Measurements from ENCODE around the gene CD300LG. TPM values are rescaled to one million over a fixed set of nuclear protein-coding genes. Genes with fewer than 3 reads are reported as not detected.

Gene CD300LG
- total and polyA plus RNA-seq, 7 donors, result 5.4 to 21.7 (median 10.9) TPM

- DNase-seq, result no peak
- H3K27me3 ChIP-seq (ENCODE audit: insufficient read depth in 3 of 3, low read length in 2 of 3), result no peaks in the 10 kb centered on the region
- TF ChIP-seq, protein P1, sequence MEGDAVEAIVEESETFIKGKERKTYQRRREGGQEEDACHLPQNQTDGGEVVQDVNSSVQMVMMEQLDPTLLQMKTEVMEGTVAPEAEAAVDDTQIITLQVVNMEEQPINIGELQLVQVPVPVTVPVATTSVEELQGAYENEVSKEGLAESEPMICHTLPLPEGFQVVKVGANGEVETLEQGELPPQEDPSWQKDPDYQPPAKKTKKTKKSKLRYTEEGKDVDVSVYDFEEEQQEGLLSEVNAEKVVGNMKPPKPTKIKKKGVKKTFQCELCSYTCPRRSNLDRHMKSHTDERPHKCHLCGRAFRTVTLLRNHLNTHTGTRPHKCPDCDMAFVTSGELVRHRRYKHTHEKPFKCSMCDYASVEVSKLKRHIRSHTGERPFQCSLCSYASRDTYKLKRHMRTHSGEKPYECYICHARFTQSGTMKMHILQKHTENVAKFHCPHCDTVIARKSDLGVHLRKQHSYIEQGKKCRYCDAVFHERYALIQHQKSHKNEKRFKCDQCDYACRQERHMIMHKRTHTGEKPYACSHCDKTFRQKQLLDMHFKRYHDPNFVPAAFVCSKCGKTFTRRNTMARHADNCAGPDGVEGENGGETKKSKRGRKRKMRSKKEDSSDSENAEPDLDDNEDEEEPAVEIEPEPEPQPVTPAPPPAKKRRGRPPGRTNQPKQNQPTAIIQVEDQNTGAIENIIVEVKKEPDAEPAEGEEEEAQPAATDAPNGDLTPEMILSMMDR (IDR thresholded peaks at IDR 0.05), result no peak
- no peak for ATAC-seq
- H3K27ac ChIP-seq, result no peak overlapping the region
- H3K9me3 ChIP-seq, result no peaks in the 10 kb centered on the region
- 80 to 83% (median 81%) methylated on average over 10 to 14 of the region's 14 CpGs for WGBS, 3 donors
- H3K4me3 ChIP-seq, result no peak overlapping the region
- peaks cover 11% of the 10 kb centered on the region for H3K4me1 ChIP-seq
- intact Hi-C loops (cut with DNase I), result loop anchor here in 1 of 2 donors (5.0 kb wide), 1 partner anchor 44 kb away; no protein-coding TSS in a partner anchor
- H3K36me3 ChIP-seq (ENCODE audit: insufficient read depth in 1 of 2, low read depth in 1 of 2), result no peaks in the 10 kb centered on the region
These were observed 35.9 kb downstream of the CD300LG start for GRCh38 chr17:43882761-43883415.

DNA sequence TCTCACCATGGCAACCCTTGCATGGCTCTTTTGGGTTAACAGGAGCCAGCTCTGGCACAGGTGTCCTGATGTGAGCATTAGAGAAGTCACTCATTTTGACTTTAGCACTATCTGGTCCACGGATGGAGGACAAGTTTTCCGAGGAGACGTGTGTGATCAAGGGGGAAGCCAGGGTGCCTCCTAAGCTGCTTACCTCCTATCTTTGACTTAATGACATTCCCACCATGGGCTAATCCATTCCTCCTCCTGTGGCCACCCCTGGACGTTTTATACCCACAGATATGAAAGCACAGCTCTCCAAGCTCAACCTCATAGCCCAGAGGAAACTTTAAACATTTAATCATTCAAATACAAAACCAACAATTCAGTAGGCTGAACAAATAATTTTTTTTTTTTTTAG lies 41.6 kb downstream of the CD300LG start:
- Histone ChIP-seq H3K36me3 (ENCODE audit: insufficient read depth in 1 of 2, low read depth in 1 of 2) (no peaks in the 10 kb centered on the region), H3K4me1 (no peaks in the 10 kb centered on the region), H3K4me3 (no peak overlapping the region), H3K27me3 (ENCODE audit: insufficient read depth in 3 of 3, low read length in 2 of 3) (no peaks in the 10 kb centered on the region), H3K27ac (no peak overlapping the region), H3K9me3 (no peaks in the 10 kb centered on the region)
- no peak for DNase-seq
- ATAC-seq, result no peak
- WGBS, 3 donors, result 74 to 83% (median 79%) methylated on average over 4 of the region's 4 CpGs
- TF ChIP-seq, protein P1 (IDR thresholded peaks at IDR 0.05), result no peak
- intact Hi-C loops (cut with DNase I), result loop anchor here in 1 of 2 donors (5.0 kb wide), 1 partner anchor 49 kb away; no protein-coding TSS in a partner anchor

GRCh38 chr17:43890240-43890639 lies 43.3 kb downstream of the CD300LG start:
- WGBS, 3 donors, result 96 to 97% (median 97%) methylated on average over 1 of the region's 1 CpG
- Histone ChIP-seq H3K36me3 (ENCODE audit: insufficient read depth in 1 of 2, low read depth in 1 of 2) (no peaks in the 10 kb centered on the region), H3K27me3 (ENCODE audit: insufficient read depth in 3 of 3, low read length in 2 of 3) (no peaks in the 10 kb centered on the region), H3K9me3 (no peaks in the 10 kb centered on the region), H3K27ac (no peak overlapping the region), H3K4me1 (no peaks in the 10 kb centered on the region), H3K4me3 (no peak overlapping the region)
- ATAC-seq (no peak), DNase-seq (no peak)
- TF ChIP-seq, protein P1 (IDR thresholded peaks at IDR 0.05), result no peak
- intact Hi-C loops (cut with DNase I), result no loop called here

DNA sequence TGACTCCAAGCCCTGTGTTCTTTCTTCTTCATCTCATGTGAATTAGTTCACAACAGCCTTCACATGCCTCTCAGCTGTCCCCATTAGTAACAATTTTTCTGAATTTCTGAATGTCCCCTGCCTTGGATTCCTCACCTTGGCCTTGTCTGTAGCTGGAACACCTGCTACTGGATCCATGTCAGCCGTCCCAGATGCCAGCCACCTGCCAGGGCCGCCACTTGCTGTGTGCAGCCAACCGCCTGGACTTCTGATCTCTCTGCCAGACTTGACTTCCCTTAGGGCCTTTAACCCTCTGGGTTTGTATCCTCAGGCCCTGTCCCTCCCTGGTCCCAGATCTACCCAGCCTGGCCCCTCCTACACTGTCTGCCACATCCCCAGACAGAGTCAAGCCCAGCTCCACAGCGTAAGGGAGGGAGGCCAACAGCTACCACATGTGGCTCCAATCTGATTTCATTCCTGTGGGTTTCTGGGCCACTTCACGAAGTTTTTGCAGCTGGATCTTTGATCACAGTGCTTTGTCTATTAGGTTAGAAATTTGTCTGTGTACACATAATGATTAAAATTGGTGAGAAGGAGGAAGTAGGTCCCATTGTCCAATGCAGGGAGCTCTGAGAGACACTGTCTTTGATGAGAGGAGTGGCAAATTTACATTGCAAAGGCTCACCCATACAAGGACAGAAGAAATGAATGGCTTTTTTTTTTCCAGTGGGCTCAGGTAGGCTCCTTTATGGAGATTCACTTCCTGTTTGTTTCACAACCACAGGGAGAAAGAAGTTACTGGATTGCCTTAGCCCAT lies 45.1 kb downstream of the CD300LG start:
- intact Hi-C loops (cut with DNase I), result no loop called here
- TF ChIP-seq, protein P1 (IDR thresholded peaks at IDR 0.05), result no peak
- no peak overlapping the region for H3K27ac ChIP-seq

More for the DNA sequence above, 45.1 kb downstream of the CD300LG start:
- peaks cover 0 to 6% (median 0%) of the 10 kb centered on the region in 3 donors for H3K27me3 ChIP-seq (ENCODE audit: insufficient read depth in 3 of 3, low read length in 2 of 3)
- H3K4me1 ChIP-seq, result no peaks in the 10 kb centered on the region
- H3K4me3 ChIP-seq, result no peak overlapping the region
- ATAC-seq, result no peak
- no peaks in the 10 kb centered on the region for H3K36me3 ChIP-seq (ENCODE audit: insufficient read depth in 1 of 2, low read depth in 1 of 2)
- DNase-seq, result no peak
- H3K9me3 ChIP-seq, result no peaks in the 10 kb centered on the region
- WGBS, 3 donors, result 43 to 63% (median 52%) methylated on average over 5 of the region's 5 CpGs

Measured in psoas muscle (tissue), 8 donors.